ENCODE measurements around the gene PTPRM.

The PTPRM gene

GRCh38 chr18:7618891-7619442 is 51.9 kb downstream of the PTPRM start:
- TF ChIP-seq, protein P1, sequence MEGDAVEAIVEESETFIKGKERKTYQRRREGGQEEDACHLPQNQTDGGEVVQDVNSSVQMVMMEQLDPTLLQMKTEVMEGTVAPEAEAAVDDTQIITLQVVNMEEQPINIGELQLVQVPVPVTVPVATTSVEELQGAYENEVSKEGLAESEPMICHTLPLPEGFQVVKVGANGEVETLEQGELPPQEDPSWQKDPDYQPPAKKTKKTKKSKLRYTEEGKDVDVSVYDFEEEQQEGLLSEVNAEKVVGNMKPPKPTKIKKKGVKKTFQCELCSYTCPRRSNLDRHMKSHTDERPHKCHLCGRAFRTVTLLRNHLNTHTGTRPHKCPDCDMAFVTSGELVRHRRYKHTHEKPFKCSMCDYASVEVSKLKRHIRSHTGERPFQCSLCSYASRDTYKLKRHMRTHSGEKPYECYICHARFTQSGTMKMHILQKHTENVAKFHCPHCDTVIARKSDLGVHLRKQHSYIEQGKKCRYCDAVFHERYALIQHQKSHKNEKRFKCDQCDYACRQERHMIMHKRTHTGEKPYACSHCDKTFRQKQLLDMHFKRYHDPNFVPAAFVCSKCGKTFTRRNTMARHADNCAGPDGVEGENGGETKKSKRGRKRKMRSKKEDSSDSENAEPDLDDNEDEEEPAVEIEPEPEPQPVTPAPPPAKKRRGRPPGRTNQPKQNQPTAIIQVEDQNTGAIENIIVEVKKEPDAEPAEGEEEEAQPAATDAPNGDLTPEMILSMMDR (conservative IDR thresholded peaks at IDR 0.05) = no peak
- H3K27ac ChIP-seq = no peak overlapping the region

DNA sequence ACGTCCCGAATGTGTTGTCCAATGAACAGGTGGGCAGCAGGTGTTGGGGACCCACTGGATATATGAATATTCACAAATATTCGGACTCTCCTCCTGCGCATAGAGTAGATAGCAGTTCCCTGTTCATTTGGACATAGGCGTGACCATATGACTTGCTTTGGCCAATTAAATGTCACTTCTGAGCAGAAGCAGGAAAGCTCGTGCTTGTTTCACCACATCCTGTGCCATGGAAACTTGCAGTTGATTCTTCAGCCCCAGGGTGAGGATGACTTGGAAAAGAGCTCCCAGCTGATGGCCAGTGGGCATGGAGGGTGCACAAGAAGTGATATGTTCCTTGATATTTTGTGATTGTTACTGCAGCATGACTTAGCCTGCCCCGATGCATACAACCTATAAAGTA is 52.6 kb downstream of the PTPRM start:
- H3K27ac ChIP-seq = no peak overlapping the region
- TF ChIP-seq, protein P1 (conservative IDR thresholded peaks at IDR 0.05) = no peak

DNA sequence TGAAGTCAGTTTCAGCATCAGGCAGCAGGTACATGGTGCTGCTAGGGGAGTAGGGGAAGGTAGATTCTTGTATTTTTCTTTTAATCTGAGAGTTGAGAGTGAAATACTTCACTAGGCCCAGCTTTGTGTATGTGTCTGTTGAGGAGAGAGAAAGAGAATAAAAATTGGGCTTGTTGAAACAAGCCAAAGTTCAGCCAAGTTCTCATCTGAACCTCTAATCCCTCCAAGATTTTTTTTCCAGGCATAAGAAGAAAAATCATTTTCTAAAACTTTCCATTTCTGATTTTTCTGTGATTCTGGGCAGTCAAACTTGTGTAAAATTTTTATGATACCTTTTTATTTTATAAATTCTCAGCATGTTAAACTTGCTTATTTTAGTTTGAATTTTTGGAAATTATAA is 55.6 kb downstream of the PTPRM start:
- TF ChIP-seq, protein P1 (conservative IDR thresholded peaks at IDR 0.05) = no peak
- no peak overlapping the region for H3K27ac ChIP-seq

DNA sequence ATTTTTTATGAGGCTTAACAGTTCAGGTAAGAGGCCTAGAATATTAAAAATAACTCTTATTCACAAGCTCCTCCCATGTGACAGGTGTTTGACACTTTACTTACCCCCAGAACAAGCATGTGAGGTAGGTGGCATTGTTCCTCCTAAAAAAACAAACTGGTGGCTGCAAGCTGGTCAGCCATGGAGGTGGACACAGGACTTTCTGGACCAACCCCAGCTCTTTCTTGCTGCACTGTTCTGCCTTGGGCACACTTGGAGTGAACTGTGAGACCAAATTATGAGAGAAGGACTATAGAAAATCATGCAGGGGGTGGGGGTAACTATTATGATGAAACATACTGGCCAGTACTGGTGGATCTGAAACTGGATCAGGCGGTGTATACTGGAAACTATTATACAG is 56.6 kb downstream of the PTPRM start:
- H3K27ac ChIP-seq = no peak overlapping the region
- TF ChIP-seq, protein P1 (conservative IDR thresholded peaks at IDR 0.05) = no peak

GRCh38 chr18:7624697-7625096 is 57.6 kb downstream of the PTPRM start:
- H3K27ac ChIP-seq = no peak overlapping the region
- TF ChIP-seq, protein P1 (conservative IDR thresholded peaks at IDR 0.05) = no peak

GRCh38 chr18:7626175-7626921 is 59.2 kb downstream of the PTPRM start:
- TF ChIP-seq, protein P1 (conservative IDR thresholded peaks at IDR 0.05) = no peak

GRCh38 chr18:7626922-7627440 is 59.9 kb downstream of the PTPRM start:
- no peak overlapping the region for H3K27ac ChIP-seq
- TF ChIP-seq, protein P1 (conservative IDR thresholded peaks at IDR 0.05) = no peak

More at GRCh38 chr18:7626175-7626921, 59.2 kb downstream of the PTPRM start:
- no peak overlapping the region for H3K27ac ChIP-seq
